Upper lobe of right lung (tissue), 1 donor: ENCODE measurements around the gene ANAPC2. TPM values are rescaled to one million over a fixed set of nuclear protein-coding genes. Genes with fewer than 3 reads are reported as not detected.

Experiments used
- ATAC-seq: fragments of 200-7000 bp; cut with Tn5 transposase; one replicate; pipeline ENCODE4 v1.9.1; 2020; ENCODE audit warnings: mild to moderate bottlenecking, moderate library complexity
- DNase-seq: peaks from one replicate; pipeline ENCODE4 v3.0.0-alpha.2; 2020
- H3K27ac ChIP-seq: fragments of 200-600 bp; one replicate; pipeline ENCODE4 v1.8.0; 2022
- H3K27me3 ChIP-seq: fragments of 200-600 bp; one replicate; pipeline ENCODE4 v1.8.0; 2022; ENCODE audit warnings: mild to moderate bottlenecking
- H3K36me3 ChIP-seq: fragments of 200-600 bp; one replicate; pipeline ENCODE4 v1.8.0; 2022
- H3K4me1 ChIP-seq: fragments of 200-600 bp; one replicate; pipeline ENCODE4 v1.8.0; 2022
- H3K4me3 ChIP-seq: fragments of 200-600 bp; one replicate; pipeline ENCODE4 v1.8.0; 2022; ENCODE audit warnings: mild to moderate bottlenecking
- H3K9me3 ChIP-seq: fragments of 200-600 bp; one replicate; pipeline ENCODE4 v1.8.0; 2022
- intact Hi-C: fragments of 100-400 bp; cut with DNase I; formaldehyde crosslinking; loops from one replicate; pipeline ENCODE4 v1.11.0; 2022
- total RNA-seq: library from RNA; stranded (reverse); fragmentation: NEBNext Ultra II Directional; extraction: Animal tissue kit (Norgen Biotek cat#: 25700); gene quantifications from one replicate; pipeline ENCODE4 v1.2.1, GENCODE V29; 2021
- TF ChIP-seq, protein P1 (sequence below): fragments of 200-600 bp; IDR thresholded peaks from one replicate; pipeline ENCODE4 v1.8.0; 2022; ENCODE audit warnings: antibody characterized with exemption
- donor health status: DM: no; HTN: yes; CAD: no; lungs with severe emphysema.

The ANAPC2 gene
- total RNA-seq, 1 donor from 2014 or later = 51.4 TPM

DNA sequence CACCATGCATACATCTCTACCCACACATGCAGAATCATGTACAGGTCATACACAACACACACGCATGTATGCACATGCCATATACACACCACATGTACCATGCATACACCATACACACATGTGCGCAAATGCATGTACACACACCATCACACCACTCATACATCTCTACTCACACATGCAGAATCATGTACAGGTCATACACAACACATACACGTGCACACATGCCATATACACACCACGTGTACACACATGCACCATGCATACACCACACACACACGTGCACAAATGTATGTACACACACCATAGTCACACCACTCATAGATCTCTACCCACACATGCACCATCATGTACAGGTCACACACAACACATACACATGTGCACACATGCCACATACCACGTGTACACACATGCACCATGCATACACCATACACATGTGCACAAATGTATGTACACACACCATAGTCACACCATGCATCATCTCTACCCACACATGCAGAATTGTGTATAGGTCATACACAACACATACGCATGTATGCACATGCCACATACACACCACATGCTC, 35.4 kb downstream of the ANAPC2 start:
- Histone ChIP-seq H3K27ac (no peak overlapping the region), H3K27me3 (peaks cover 27% of the 10 kb centered on the region), H3K4me1 (no peaks in the 10 kb centered on the region), H3K9me3 (no peaks in the 10 kb centered on the region), H3K4me3 (no peak overlapping the region), H3K36me3 (no peaks in the 10 kb centered on the region)
- DNase-seq (no peak), ATAC-seq (no peak)
- intact Hi-C loops = no loop called here
- TF ChIP-seq, protein P1, sequence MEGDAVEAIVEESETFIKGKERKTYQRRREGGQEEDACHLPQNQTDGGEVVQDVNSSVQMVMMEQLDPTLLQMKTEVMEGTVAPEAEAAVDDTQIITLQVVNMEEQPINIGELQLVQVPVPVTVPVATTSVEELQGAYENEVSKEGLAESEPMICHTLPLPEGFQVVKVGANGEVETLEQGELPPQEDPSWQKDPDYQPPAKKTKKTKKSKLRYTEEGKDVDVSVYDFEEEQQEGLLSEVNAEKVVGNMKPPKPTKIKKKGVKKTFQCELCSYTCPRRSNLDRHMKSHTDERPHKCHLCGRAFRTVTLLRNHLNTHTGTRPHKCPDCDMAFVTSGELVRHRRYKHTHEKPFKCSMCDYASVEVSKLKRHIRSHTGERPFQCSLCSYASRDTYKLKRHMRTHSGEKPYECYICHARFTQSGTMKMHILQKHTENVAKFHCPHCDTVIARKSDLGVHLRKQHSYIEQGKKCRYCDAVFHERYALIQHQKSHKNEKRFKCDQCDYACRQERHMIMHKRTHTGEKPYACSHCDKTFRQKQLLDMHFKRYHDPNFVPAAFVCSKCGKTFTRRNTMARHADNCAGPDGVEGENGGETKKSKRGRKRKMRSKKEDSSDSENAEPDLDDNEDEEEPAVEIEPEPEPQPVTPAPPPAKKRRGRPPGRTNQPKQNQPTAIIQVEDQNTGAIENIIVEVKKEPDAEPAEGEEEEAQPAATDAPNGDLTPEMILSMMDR = no peak

DNA sequence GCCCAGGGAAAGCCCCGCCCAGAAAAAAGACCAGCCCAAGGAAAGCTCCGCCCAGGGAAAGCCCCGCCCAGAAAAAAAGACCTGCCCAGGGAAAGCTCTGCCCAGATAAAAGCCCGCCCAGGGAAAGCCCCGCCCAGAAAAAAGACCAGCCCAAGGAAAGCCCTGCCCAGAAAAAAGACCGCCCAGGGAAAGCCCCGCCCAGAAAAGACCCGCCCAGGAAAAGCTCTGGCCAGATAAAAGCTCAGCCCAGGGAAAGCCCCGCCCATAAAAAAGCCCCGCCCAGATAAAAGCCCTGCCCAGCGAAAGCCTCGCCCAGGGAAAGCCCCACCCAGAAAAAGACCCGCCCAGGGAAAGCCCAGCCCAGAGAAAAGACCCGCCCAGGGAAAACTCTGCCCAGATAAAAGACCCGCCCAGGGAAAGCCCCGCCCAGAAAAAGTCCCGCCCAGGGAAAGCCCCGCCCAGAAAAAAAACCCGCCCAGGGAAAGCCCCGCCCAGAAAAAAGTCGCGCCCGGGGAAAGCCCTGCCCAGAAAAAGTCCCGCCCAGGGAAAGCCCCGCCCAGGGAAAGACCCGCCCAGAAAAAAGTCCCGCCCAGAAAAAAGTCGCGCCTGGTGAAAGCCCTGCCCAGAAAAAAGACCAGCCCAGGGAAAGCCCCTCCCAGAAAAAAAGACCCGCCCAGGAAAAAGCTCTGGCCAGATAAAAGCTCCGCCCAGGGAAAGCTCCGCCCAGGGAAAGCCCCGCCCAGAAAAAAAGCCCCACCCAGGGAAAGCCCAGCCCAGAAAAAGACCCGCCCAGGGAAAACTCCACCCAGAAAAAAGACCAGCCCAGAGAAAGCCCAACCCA, 37.5 kb downstream of the ANAPC2 start:
- intact Hi-C loops = no loop called here
- Histone ChIP-seq H3K27me3 (peaks cover 11% of the 10 kb centered on the region), H3K27ac (no peak overlapping the region), H3K9me3 (no peaks in the 10 kb centered on the region), H3K36me3 (no peaks in the 10 kb centered on the region), H3K4me1 (no peaks in the 10 kb centered on the region), H3K4me3 (no peak overlapping the region)
- TF ChIP-seq, protein P1 = no peak
- DNase-seq = no peak
- peak; percentile 42 for ATAC-seq

DNA sequence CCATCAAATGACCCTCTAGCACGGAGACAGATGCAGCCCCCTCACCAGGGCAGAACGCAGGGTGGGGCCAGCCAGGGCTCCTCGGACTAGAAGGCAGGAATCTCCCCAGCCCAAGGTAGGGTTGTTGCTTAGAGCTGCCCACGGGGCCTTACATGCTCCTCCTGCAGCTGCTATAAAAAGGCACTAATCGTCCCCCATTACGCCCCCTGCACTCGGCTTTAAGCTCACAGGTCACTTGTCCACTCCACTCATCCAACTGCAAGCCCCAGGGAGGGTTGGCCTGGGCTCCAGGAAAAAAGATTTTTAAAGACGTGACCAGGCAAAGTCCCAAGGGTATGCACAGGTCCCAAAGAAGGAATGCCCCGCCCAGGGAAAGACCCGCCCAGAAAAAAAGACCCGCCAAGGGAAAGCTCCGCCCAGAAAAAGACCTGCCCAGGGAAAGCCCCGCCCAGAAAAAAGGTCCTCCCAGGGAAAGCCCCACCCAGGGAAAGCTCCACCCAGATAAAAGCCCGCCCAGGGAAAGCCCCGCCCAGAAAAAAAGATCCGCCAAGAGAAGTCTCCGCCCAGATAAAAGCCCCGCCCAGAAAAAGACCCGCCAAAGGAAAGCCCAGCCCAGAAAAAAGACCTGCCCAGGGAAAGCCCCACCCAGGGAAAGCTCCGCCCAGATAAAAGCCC, 38.3 kb downstream of the ANAPC2 start:
- TF ChIP-seq, protein P1 = no peak
- ATAC-seq = no peak
- H3K4me3 ChIP-seq = no peak overlapping the region
- no peak for DNase-seq
- intact Hi-C loops = no loop called here
- H3K9me3 ChIP-seq = no peaks in the 10 kb centered on the region
- H3K36me3 ChIP-seq = no peaks in the 10 kb centered on the region
- H3K27me3 ChIP-seq = peaks cover 7% of the 10 kb centered on the region
- no peak overlapping the region for H3K27ac ChIP-seq
- H3K4me1 ChIP-seq = no peaks in the 10 kb centered on the region

DNA sequence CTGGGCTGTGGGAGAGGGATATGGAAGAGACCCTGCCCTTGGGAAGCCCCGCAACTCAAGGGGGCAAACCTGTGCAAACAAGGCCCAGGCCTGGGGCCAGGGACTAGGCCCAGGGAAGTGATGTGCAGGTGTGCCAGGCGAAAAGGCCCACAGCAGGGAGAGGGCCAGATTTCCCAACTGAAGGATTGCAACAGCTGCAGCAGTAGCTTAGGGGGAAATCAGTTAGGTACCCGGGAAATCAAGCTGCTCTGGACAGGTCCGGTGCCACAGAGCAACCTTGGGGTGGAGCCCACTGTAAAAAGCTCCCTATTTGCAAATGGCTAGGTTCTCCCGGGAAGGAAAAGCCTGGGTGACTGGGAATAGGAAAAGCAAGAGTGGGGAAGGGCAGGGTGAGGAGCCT, 39.0 kb downstream of the ANAPC2 start:
- TF ChIP-seq, protein P1 = no peak
- no peak for DNase-seq
- ATAC-seq = no peak
- H3K27ac ChIP-seq = no peak overlapping the region
- peaks cover 7% of the 10 kb centered on the region for H3K27me3 ChIP-seq
- H3K9me3 ChIP-seq = no peaks in the 10 kb centered on the region
- no peaks in the 10 kb centered on the region for H3K4me1 ChIP-seq
- H3K36me3 ChIP-seq = no peaks in the 10 kb centered on the region
- intact Hi-C loops = no loop called here
- no peak overlapping the region for H3K4me3 ChIP-seq

DNA sequence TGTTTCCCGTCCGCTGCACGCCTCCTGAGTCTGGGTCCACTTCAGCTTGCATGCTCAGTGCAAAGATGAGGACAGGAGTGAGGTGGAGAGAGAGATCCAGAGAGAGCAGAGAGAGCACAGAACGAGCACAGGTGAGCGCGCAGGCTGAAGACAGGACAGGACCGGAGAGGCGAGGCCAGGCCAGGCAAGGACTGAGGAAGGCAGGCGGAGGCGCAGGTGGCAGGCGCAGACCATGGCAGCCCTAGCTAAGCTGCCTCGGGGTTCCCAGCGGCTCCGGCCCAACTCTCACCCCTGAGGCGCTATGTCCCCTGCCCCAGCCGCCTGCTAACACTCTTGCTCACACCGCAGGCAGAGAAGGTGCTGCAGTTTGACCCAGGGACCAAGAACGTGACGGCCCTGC, 39.7 kb downstream of the ANAPC2 start:
- DNase-seq = no peak
- H3K27ac ChIP-seq = no peak overlapping the region
- no peak overlapping the region for H3K4me3 ChIP-seq
- intact Hi-C loops = no loop called here
- H3K9me3 ChIP-seq = no peaks in the 10 kb centered on the region
- TF ChIP-seq, protein P1 = no peak
- no peak for ATAC-seq
- H3K4me1 ChIP-seq = no peaks in the 10 kb centered on the region
- H3K27me3 ChIP-seq = peaks cover 12% of the 10 kb centered on the region
- no peaks in the 10 kb centered on the region for H3K36me3 ChIP-seq
